BE2C (cell line): ENCODE measurements around the gene C11orf91.

Experiments
- DNase-seq: peaks from one replicate; pipeline ENCODE4 v3.0.0-alpha.2; 2020
- H3K27me3 ChIP-seq: fragments of 250-450 bp; sonication (Bioruptor Pico); 2 replicates; pipeline ENCODE4 v1.5.1; 2020; ENCODE audit warnings: mild to moderate bottlenecking
- H3K36me3 ChIP-seq: fragments of 250-450 bp; sonication (Bioruptor Pico); 2 replicates; pipeline ENCODE4 v1.5.1; 2020; ENCODE audit warnings: mild to moderate bottlenecking
- H3K4me1 ChIP-seq: fragments of 250-450 bp; sonication (Bioruptor Pico); 2 replicates; pipeline ENCODE4 v1.5.1; 2020
- H3K4me3 ChIP-seq: 2 replicates; pipeline ENCODE4 v1.5.1; 2011; ENCODE audit warnings: low read depth, low read length
- H3K9me3 ChIP-seq: fragments of 250-450 bp; sonication (Bioruptor Pico); 2 replicates; pipeline ENCODE4 v1.5.1; 2020
- CTCF ChIP-seq: IDR thresholded peaks from 2 replicates; pipeline ENCODE4 v1.5.1; 2012; ENCODE audit warnings: mild to moderate bottlenecking, low read depth, low read length

Gene C11orf91

DNA sequence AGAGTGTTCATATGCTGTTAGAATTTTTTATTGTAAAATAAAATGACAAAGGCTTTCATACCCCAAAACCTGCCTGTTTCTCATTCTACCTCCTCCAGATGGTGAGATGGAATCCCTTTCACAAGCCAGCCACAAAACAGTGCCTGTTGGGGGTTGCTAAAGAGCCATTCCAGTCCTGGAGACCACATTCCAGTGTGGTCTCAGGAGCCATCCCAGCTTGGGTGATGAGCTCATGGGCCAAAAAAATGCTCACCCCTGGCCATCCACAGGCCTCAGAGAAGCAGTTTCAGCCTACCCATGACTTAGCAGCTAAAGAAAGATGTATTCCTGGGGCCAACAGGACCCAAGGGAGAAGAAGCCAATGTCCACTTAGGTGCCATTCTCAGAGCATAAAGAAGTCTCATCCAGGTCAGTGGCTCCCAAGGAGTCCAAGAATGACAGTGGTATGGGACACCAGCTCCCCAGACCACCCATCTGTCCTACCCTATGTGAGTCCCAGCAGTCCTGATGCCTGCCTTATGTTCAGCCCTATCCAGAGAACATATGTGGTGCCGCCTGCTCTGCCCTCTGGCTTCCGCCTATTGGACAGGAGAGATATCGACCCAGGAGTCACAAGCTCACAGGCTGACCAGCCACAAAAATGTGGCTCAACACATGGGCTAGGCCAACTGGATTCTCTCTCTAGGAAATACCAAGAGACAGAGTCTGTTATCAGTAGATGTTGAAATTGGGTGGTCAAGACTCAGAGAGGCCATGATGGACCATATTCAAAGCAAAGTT lies 26.4 kb downstream of the C11orf91 start:
- no peaks in the 10 kb centered on the region for H3K4me1 ChIP-seq
- H3K9me3 ChIP-seq: no peaks in the 10 kb centered on the region
- DNase-seq: no peak
- H3K36me3 ChIP-seq: no peaks in the 10 kb centered on the region
- no peak overlapping the region for H3K4me3 ChIP-seq
- H3K27me3 ChIP-seq: no peaks in the 10 kb centered on the region
- TF ChIP-seq CTCF: no peak

DNA sequence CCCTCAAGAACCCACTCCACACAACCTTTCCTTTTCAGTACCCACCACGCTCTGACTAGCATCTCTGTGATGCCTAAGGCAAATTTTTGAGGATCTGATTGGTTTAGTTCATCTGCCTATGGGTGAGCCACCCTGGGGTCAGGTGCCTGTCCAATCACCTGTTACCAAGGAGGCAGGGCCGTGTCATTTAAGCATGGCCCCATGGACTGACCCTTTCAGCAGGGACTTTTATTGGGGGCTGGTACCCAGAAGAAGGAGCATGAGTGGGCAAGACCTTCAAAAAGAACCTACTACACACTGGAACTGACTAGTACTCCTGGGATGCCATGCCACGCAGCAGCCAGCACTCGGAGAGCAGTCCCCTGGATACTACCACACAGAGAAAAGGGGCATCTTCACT lies 28.4 kb downstream of the C11orf91 start:
- no peak for DNase-seq
- TF ChIP-seq CTCF: no peak
- Histone ChIP-seq H3K27me3 (no peaks in the 10 kb centered on the region), H3K4me1 (no peaks in the 10 kb centered on the region), H3K4me3 (no peak overlapping the region), H3K9me3 (no peaks in the 10 kb centered on the region), H3K36me3 (no peaks in the 10 kb centered on the region)

- DNase-seq: no peak
- no peaks in the 10 kb centered on the region for H3K36me3 ChIP-seq
Observed at GRCh38 chr11:33670250-33671011, 30.2 kb downstream of the C11orf91 start.

GRCh38 chr11:33669598-33670249 lies 30.9 kb downstream of the C11orf91 start:
- H3K4me3 ChIP-seq: no peak overlapping the region
- H3K4me1 ChIP-seq: no peaks in the 10 kb centered on the region
- no peak for DNase-seq
- no peaks in the 10 kb centered on the region for H3K36me3 ChIP-seq
- H3K27me3 ChIP-seq: no peaks in the 10 kb centered on the region
- no peaks in the 10 kb centered on the region for H3K9me3 ChIP-seq
- TF ChIP-seq CTCF: no peak

More at GRCh38 chr11:33670250-33671011, 30.2 kb downstream of the C11orf91 start:
- Histone ChIP-seq H3K27me3 (no peaks in the 10 kb centered on the region), H3K4me3 (no peak overlapping the region), H3K4me1 (no peaks in the 10 kb centered on the region), H3K9me3 (no peaks in the 10 kb centered on the region)
- TF ChIP-seq CTCF: no peak

- H3K4me3 ChIP-seq: no peak overlapping the region
- H3K27me3 ChIP-seq: no peaks in the 10 kb centered on the region
- no peak for DNase-seq
- H3K36me3 ChIP-seq: no peaks in the 10 kb centered on the region
- no peaks in the 10 kb centered on the region for H3K9me3 ChIP-seq
- H3K4me1 ChIP-seq: no peaks in the 10 kb centered on the region
- TF ChIP-seq CTCF: no peak
Observed at GRCh38 chr11:33668951-33669596, 31.6 kb downstream of the C11orf91 start.
